ENCODE data around the gene PTS.

PTS gene

DNA sequence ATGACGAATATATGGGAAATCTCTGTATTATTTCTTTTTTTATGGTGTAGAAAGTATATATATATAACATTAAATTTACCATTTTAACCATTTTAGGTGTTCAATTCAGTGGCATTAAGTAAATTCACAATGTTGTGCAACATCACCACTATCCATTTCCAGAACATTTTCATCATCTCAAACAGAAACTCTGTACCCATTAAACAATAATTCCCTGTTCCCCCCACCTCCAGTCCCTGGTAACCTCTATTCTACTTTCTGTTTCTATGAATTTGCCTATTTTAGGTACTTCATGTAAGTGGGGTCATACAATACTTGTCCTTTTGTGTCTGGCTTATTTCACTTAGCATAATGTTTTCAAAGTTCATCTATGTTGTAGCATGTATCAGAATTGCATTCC lies 15.3 kb upstream of the PTS start:
- TF ChIP-seq TAF1 (IDR thresholded peaks at IDR 0.05; ENCODE audit: low read depth) (no peak), NFIC (IDR thresholded peaks at IDR 0.05) (no peak), EP300 (IDR thresholded peaks at IDR 0.05; ENCODE audit: borderline replicate concordance) (no peak), CREB1 (IDR thresholded peaks at IDR 0.05; ENCODE audit: low read depth) (no peak), CEBPB (IDR thresholded peaks at IDR 0.05) (no peak), TEAD4 (IDR thresholded peaks at IDR 0.05) (no peak), FOXM1 (IDR thresholded peaks at IDR 0.05; ENCODE audit: borderline replicate concordance, low read depth) (no peak), YY1 (IDR thresholded peaks at IDR 0.05; ENCODE audit: low read depth) (no peak), ZBTB7A (IDR thresholded peaks at IDR 0.05; ENCODE audit: low read depth) (no peak), TCF12 (IDR thresholded peaks at IDR 0.05; ENCODE audit: low read depth) (no peak)
- TF ChIP-seq, protein P1, sequence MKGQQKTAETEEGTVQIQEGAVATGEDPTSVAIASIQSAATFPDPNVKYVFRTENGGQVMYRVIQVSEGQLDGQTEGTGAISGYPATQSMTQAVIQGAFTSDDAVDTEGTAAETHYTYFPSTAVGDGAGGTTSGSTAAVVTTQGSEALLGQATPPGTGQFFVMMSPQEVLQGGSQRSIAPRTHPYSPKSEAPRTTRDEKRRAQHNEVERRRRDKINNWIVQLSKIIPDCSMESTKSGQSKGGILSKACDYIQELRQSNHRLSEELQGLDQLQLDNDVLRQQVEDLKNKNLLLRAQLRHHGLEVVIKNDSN (IDR thresholded peaks at IDR 0.05) = no peak

GRCh38 chr11:112211536-112211935 lies 14.7 kb upstream of the PTS start:
- TF ChIP-seq, protein P2, sequence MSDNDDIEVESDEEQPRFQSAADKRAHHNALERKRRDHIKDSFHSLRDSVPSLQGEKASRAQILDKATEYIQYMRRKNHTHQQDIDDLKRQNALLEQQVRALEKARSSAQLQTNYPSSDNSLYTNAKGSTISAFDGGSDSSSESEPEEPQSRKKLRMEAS (IDR thresholded peaks at IDR 0.05) = no peak
- no peak for TF ChIP-seq YY1 (IDR thresholded peaks at IDR 0.05; ENCODE audit: low read depth)
- TF ChIP-seq NFIC (IDR thresholded peaks at IDR 0.05) = no peak
- TF ChIP-seq RAD21 (IDR thresholded peaks at IDR 0.05; ENCODE audit: low read depth) = no peak
- no peak for TF ChIP-seq REST (IDR thresholded peaks at IDR 0.05; ENCODE audit: low read depth)
- TF ChIP-seq CREB1 (IDR thresholded peaks at IDR 0.05; ENCODE audit: low read depth) = no peak
- no peak for TF ChIP-seq EGR1 (IDR thresholded peaks at IDR 0.05)
- no peak for TF ChIP-seq ZBTB7A (IDR thresholded peaks at IDR 0.05; ENCODE audit: low read depth)
- no peak for TF ChIP-seq FOXM1 (IDR thresholded peaks at IDR 0.05; ENCODE audit: borderline replicate concordance, low read depth)
- no peak for TF ChIP-seq CEBPB (IDR thresholded peaks at IDR 0.05)
- no peak for TF ChIP-seq EP300 (IDR thresholded peaks at IDR 0.05; ENCODE audit: borderline replicate concordance)
- no peak for TF ChIP-seq TEAD4 (IDR thresholded peaks at IDR 0.05)
- no peak for TF ChIP-seq TAF1 (IDR thresholded peaks at IDR 0.05; ENCODE audit: low read depth)
- TF ChIP-seq TCF12 (IDR thresholded peaks at IDR 0.05; ENCODE audit: low read depth) = no peak
- TF ChIP-seq, protein P1 (IDR thresholded peaks at IDR 0.05) = no peak

- TF ChIP-seq CREB1 (IDR thresholded peaks at IDR 0.05; ENCODE audit: low read depth) (no peak), REST (IDR thresholded peaks at IDR 0.05; ENCODE audit: low read depth) (no peak)
Measured at GRCh38 chr11:112212290-112212689, 13.9 kb upstream of the PTS start.

DNA sequence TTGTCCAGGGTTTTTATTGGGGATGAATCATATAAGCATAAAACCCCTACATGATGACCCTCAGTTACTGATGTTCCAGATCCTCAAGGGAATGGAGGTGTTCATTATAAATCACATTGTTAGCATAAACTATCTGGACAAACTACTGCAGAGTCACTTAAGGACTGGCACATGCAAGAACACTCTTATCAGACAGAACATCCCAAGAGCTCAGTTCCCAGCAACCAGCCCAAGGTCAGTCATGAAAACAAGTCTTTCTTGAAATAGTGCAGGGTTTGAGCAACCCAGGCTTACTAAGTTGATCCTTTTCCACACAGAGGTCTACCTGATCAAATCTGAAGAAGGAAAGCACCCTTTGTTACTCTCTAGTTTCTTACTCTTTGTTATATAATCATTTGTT lies 13.5 kb upstream of the PTS start:
- TF ChIP-seq, protein P2 (IDR thresholded peaks at IDR 0.05) = no peak
- TF ChIP-seq NFIC (IDR thresholded peaks at IDR 0.05) (no peak), EGR1 (IDR thresholded peaks at IDR 0.05) (no peak), TCF12 (IDR thresholded peaks at IDR 0.05; ENCODE audit: low read depth) (no peak), REST (IDR thresholded peaks at IDR 0.05; ENCODE audit: low read depth) (no peak), TEAD4 (IDR thresholded peaks at IDR 0.05) (no peak), FOXM1 (IDR thresholded peaks at IDR 0.05; ENCODE audit: borderline replicate concordance, low read depth) (no peak), ZBTB7A (IDR thresholded peaks at IDR 0.05; ENCODE audit: low read depth) (no peak), CEBPB (IDR thresholded peaks at IDR 0.05) (no peak), RAD21 (IDR thresholded peaks at IDR 0.05; ENCODE audit: low read depth) (no peak), CREB1 (IDR thresholded peaks at IDR 0.05; ENCODE audit: low read depth) (no peak), TAF1 (IDR thresholded peaks at IDR 0.05; ENCODE audit: low read depth) (no peak)
- TF ChIP-seq, protein P1 (IDR thresholded peaks at IDR 0.05) = no peak

Data from Ishikawa (cell line).